ENCODE measurements around the gene FHIT.

DNA sequence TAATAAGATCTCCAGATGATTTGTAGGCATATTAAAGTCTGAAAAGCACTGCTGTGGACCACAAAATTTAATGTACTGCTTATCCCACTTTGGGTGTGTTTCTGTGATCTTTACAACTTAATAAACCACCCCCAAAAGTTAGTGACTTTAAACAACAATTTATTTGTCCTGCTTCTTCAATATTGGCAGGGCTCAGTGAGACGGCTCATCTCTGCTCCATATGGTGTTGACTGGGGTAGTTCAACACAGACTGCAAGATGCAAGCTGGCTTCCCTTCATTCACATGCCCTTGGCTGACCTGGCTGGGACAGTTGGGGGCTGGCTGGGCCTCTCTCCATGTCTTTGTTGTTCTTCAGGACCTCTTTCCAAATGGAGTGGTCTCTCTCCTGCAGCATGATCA is 337.8 kb downstream of the FHIT start:
- TF ChIP-seq, protein P1, sequence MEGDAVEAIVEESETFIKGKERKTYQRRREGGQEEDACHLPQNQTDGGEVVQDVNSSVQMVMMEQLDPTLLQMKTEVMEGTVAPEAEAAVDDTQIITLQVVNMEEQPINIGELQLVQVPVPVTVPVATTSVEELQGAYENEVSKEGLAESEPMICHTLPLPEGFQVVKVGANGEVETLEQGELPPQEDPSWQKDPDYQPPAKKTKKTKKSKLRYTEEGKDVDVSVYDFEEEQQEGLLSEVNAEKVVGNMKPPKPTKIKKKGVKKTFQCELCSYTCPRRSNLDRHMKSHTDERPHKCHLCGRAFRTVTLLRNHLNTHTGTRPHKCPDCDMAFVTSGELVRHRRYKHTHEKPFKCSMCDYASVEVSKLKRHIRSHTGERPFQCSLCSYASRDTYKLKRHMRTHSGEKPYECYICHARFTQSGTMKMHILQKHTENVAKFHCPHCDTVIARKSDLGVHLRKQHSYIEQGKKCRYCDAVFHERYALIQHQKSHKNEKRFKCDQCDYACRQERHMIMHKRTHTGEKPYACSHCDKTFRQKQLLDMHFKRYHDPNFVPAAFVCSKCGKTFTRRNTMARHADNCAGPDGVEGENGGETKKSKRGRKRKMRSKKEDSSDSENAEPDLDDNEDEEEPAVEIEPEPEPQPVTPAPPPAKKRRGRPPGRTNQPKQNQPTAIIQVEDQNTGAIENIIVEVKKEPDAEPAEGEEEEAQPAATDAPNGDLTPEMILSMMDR (conservative IDR thresholded peaks at IDR 0.05; ENCODE audit: low read depth, low read length) = no peak
- no peak for TF ChIP-seq EZH2 (IDR thresholded peaks at IDR 0.05; ENCODE audit: low read length, unreplicated experiment)

Data from PC-3 (cell line).